ENCODE results near the gene ANK3. TPM values are rescaled to one million over a fixed set of nuclear protein-coding genes. Genes with fewer than 3 reads are reported as not detected.

The ANK3 gene
- total RNA-seq, 1 donor from 2014 or later = 87.6 TPM

GRCh38 chr10:60382946-60383681, 6.6 kb downstream of the ANK3 start:
- Mint-ChIP-seq H3K9me3 (ENCODE audit: low read depth) (no peaks in the 10 kb centered on the region), H3K4me3 (ENCODE audit: low read depth) (no peak overlapping the region), H3K27ac (no peak overlapping the region), H3K36me3 (ENCODE audit: insufficient read depth) (no peaks in the 10 kb centered on the region), H3K27me3 (no peaks in the 10 kb centered on the region), H3K4me1 (ENCODE audit: low read depth) (peaks cover 2% of the 10 kb centered on the region)
- TF ChIP-seq, protein P1, sequence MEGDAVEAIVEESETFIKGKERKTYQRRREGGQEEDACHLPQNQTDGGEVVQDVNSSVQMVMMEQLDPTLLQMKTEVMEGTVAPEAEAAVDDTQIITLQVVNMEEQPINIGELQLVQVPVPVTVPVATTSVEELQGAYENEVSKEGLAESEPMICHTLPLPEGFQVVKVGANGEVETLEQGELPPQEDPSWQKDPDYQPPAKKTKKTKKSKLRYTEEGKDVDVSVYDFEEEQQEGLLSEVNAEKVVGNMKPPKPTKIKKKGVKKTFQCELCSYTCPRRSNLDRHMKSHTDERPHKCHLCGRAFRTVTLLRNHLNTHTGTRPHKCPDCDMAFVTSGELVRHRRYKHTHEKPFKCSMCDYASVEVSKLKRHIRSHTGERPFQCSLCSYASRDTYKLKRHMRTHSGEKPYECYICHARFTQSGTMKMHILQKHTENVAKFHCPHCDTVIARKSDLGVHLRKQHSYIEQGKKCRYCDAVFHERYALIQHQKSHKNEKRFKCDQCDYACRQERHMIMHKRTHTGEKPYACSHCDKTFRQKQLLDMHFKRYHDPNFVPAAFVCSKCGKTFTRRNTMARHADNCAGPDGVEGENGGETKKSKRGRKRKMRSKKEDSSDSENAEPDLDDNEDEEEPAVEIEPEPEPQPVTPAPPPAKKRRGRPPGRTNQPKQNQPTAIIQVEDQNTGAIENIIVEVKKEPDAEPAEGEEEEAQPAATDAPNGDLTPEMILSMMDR (IDR thresholded peaks at IDR 0.05; ENCODE audit: unreplicated experiment) = no peak
- DNase-seq (ENCODE audit: low spot score, unreplicated experiment) = no peak

- Mint-ChIP-seq H3K4me1 (ENCODE audit: low read depth) (peaks cover 13% of the 10 kb centered on the region), H3K4me3 (ENCODE audit: low read depth) (no peak overlapping the region), H3K9me3 (ENCODE audit: low read depth) (no peaks in the 10 kb centered on the region), H3K27ac (no peak overlapping the region), H3K36me3 (ENCODE audit: insufficient read depth) (no peaks in the 10 kb centered on the region), H3K27me3 (no peaks in the 10 kb centered on the region)
- no peak for DNase-seq (ENCODE audit: low spot score, unreplicated experiment)
- TF ChIP-seq, protein P1 (IDR thresholded peaks at IDR 0.05; ENCODE audit: unreplicated experiment) = no peak
These were observed 8.9 kb downstream of the ANK3 start for GRCh38 chr10:60380781-60381180.

DNA sequence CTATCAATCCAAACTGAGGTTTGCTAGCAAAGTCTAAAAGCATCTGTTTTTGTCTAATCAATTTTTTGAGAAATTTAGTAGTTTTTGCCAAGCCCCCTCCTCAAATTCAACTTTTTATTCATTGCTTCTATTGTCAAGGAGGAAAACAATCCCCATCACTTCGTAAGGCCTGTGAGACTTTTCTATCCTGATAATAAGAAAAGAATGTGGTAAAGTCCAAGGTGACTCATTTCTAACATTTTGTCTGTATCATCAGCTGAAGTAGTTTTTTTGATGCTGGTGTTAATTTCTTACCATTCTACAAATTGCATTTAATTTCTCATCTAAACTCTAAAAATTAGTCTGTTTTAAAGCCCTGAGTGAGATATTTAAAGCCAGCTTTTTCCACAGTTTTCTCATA, 11.7 kb downstream of the ANK3 start:
- no peak for DNase-seq (ENCODE audit: low spot score, unreplicated experiment)
- H3K4me3 Mint-ChIP-seq (ENCODE audit: low read depth) = no peak overlapping the region
- no peaks in the 10 kb centered on the region for H3K9me3 Mint-ChIP-seq (ENCODE audit: low read depth)
- no peaks in the 10 kb centered on the region for H3K27me3 Mint-ChIP-seq
- H3K27ac Mint-ChIP-seq = no peak overlapping the region
- TF ChIP-seq, protein P1 (IDR thresholded peaks at IDR 0.05; ENCODE audit: unreplicated experiment) = no peak
- peaks cover 18% of the 10 kb centered on the region for H3K4me1 Mint-ChIP-seq (ENCODE audit: low read depth)
- H3K36me3 Mint-ChIP-seq (ENCODE audit: insufficient read depth) = no peaks in the 10 kb centered on the region

DNA sequence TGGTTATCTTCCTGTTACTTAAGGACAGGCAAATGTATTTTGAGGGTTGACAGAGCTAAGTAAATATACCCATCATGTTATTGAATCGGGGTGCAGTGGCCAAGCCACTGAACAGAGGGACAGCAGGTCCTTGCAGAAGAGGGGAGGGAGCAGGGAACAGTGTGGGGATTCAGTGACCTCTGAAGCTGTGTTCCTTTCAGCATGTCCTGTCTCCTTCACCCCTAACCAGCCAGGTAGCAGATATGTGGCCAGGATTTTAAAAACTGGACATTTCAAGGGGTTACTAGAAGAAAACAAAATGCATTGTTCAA, 12.7 kb downstream of the ANK3 start:
- Mint-ChIP-seq H3K4me3 (ENCODE audit: low read depth) (no peak overlapping the region), H3K36me3 (ENCODE audit: insufficient read depth) (no peaks in the 10 kb centered on the region), H3K9me3 (ENCODE audit: low read depth) (no peaks in the 10 kb centered on the region), H3K4me1 (ENCODE audit: low read depth) (peaks cover 18% of the 10 kb centered on the region), H3K27me3 (no peaks in the 10 kb centered on the region), H3K27ac (no peak overlapping the region)
- TF ChIP-seq, protein P1 (IDR thresholded peaks at IDR 0.05; ENCODE audit: unreplicated experiment) = no peak
- DNase-seq (ENCODE audit: low spot score, unreplicated experiment) = no peak

DNA sequence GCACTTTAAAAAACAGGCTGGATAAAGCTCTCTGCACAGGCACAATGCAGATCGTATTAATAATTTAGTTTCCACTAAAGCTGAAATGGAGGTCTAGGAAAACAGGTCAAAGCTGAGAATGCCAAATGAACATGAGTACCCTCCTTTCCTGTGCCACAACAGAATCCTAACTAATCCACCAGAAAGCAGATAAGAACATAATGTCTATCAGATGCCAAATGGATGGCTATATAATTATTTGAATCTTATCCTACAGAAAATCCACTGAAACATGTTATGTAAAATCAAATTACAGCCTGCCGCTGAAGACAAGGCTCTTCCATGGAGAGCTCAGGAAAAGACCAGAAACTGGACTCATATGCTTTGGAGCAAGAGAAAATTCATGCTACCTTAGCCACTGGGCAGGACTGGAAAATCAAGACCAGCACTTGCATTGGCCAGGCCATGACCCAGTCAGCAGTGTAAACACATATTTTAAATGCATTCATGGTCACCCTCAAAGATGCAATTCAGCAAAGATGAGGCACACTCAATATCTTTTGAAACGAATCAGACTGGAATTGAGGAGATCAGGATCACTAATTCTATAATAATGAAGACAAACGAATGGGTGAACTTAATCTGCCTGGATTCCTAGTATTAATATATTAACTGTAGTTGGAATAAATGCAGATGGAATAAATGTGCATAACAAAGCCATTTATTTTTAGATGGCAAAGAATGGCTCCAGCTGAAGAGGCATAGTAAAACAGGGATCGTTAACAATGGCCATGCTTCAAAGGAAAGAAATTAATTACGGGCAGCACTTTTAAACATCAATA, 13.2 kb downstream of the ANK3 start:
- no peak for DNase-seq (ENCODE audit: low spot score, unreplicated experiment)
- Mint-ChIP-seq H3K27me3 (no peaks in the 10 kb centered on the region), H3K36me3 (ENCODE audit: insufficient read depth) (no peaks in the 10 kb centered on the region), H3K4me3 (ENCODE audit: low read depth) (no peak overlapping the region), H3K9me3 (ENCODE audit: low read depth) (no peaks in the 10 kb centered on the region), H3K27ac (no peak overlapping the region), H3K4me1 (ENCODE audit: low read depth) (peaks cover 18% of the 10 kb centered on the region)
- TF ChIP-seq, protein P1 (IDR thresholded peaks at IDR 0.05; ENCODE audit: unreplicated experiment) = no peak
